KBM-7 (cell line): ENCODE results near the gene ALDH1A3.
A peak's percentile ranks its signal among the peaks of the same experiment; 100 is the strongest.

Source experiments
- DNase-seq: peaks from one replicate; pipeline ENCODE4 v3.0.0-alpha.2; 2015
- in situ Hi-C: fragments of 300-500 bp; cut with MboI; formaldehyde crosslinking; loops from 2 replicates; pipeline ENCODE4 v1.14.3; 2020; ENCODE audit warnings: low sequenced_read_pairs, low pct_unique_long_range_greater_than_20kb, mixed read lengths

Gene ALDH1A3

DNA sequence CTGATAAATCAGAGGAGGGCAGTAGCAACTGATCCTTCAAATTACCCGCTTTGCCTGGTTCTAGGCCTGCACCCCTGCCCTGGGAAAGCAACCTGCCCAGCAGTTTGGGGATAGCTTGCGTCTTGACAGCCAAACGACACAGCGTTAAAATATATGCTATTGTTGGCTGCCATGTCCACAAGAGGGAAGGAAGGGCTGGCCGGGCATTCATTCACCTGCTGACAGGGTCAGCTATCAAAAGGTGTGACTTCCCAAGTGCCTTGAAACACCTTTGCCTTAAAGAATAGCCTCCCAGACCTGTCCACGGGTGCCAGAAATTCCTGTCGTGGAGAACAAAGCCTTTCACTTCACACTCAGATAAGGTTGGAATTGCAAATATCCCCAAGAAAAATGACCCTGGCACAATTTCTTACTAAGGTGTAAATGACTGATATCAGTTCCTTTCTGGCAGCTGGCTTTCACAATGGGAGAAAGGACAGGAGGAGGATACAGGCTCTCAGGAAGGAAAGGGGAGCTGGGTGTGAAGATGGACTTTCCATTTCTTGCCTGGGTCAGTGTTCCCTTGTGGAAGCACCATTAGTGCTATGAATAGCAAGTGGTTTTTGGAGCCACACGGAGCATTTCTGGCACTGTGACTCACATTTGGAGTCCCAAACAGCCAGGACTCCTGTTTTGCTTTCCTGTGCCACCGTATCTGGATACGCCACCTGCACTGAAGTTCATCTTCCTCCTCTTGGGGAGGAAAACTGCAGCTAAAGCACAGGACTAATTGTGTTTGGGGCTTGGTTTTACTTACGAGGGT lies 19.2 kb downstream of the ALDH1A3 start:
- DNase-seq: no peak
- in situ Hi-C loops: no loop called here

DNA sequence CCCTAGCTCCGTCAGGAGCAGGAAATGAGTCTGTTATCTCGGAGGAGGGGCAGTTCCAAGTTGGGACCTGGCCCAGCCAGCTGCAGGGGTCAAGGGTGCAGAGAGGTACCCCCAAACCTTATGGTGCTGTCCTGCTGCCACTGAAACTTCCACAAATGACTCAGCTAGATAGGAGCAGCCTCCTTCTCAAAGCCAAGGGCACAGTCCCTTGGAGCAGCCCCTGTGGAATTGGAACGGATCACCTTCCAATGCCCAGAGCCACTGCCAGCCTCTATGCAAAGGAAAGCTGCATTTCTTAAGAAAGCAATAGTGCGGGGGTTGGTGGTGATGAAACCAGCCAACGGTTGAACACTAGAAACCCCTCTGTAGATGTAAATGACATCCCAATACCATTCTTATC lies 20.0 kb downstream of the ALDH1A3 start:
- in situ Hi-C loops: no loop called here
- DNase-seq: no peak

DNA sequence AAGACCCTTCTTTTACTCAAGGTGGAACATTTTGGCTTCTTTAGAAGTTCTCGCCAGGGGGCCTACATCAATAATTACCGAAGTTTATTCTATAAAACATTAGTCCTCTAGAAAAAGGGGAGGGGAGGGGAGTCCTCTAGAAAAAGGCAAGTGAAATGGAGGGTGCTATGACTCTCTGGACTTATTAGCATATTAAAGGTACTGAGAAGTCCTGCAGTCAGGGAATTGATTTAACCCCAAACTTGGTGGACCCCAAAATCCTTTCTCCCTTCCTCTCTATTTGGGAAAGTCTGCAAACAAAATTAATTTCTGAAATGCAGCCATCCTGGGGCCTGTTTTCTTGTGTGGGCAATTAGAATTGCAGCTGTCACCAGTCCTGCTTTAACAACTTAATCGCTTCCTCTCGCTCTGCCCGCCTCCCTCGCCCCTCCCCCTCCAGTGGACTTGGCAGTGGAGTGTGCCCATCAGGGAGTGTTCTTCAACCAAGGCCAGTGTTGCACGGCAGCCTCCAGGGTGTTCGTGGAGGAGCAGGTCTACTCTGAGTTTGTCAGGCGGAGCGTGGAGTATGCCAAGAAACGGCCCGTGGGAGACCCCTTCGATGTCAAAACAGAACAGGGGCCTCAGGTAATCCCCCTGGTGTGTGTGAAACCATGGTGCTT lies 20.6 kb downstream of the ALDH1A3 start:
- in situ Hi-C loops: no loop called here
- peak; percentile 30 for DNase-seq

DNA sequence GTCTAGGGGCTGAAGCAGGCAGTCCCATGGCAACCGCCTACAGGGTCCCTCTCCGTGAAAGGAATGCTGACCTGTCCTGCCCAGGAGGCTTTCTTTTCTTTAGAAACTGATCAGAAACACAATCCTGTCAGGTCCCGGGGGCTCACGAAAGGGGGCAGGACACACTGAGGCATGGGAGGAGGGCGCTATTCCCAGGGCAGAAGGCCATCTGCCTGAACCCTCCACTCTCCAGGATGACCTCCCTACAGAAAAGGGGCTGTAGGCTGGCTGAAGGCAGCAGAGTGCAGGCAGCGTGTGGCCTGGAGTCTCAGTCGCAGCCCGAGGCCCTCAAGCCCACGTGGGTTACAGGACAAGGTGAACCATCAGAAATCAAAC lies 21.2 kb downstream of the ALDH1A3 start:
- no peak for DNase-seq
- in situ Hi-C loops: no loop called here

DNA sequence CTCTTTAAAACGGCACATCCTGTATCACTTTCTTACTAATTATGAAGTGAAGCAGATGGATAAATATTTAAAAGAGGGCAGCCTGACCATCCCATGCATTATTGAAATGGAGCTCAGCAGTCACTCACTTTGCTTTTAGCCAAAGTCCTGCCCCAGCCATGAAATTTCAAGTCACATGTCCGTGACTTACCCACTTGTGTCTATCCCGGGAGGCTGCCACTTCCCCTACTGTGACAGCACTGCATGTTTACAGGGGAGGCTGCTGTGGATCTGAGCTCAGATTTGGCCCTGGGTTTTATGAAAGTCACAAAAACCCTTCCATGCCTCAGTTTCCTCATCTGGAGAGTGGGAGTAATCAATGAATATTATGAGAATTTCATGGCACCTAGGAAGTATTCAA lies 21.7 kb downstream of the ALDH1A3 start:
- no peak for DNase-seq
- in situ Hi-C loops: no loop called here

DNA sequence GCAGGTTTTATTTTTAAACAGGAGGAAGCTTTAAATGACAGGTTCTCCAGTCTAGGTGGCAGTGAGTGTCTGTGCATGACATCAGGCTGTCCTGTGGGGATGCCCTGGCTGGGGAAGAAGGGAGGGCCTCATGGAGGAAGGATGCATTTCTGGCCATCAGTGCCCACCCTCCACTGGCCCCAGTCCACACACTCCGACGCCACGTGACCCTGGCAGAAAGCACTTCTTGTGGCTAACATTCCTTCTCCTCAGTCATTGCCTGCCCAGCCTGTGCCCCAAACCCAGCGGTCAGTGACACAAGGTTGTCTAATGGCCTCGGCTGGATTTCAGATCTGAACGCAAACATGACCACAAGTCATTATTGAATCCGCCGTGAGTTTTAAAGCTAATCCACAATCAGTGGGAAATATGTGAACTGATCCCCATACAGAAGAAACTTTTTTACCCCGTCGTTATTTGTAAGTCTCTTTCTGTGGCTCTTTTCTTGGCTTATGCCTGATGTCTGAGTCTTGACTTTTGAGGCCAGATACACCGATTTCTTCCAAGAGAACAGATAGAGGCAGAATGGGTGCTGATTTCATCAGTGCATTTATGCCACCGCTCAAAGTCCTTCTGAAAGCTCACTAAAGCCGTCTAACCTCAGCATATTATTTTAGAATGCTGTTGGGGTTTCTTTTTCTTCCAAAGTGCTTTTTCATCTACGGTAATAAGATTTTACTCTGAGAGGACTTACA lies 22.2 kb downstream of the ALDH1A3 start:
- in situ Hi-C loops: no loop called here
- DNase-seq: no peak

DNA sequence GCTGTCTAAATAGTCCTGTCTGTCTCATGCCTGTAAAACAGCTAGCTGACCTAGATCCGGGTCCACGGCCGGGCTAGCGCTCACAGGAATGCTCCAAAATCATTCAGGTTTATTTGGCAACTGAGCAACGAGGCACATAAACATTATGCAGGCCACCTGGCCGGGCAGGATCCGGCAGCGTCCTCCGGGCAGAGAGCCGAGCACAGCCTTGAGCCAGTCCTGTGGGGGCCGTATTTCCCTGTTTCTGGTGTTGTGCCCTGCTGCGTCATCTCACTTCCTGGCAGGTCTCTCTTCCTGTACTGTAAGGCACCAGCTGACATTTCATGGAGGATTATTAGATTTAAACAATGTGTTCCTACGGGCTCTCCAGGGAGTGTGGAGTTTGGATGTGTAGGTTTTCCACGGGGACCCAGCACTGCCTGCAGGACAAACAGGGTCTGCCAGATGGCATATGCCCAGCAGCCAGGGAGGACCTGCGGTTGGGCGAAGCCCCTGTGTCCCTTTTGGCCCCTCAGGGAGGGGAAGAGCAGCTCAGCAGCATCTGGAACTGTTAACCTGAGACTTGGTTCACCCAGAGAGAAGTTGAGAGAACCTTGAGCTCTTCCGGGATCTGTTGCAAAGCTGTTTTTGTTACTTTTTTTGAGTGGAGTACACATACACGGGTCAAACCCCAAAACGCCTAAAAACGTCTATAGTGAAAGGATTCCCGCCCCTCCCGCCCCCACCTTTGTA lies 23.0 kb downstream of the ALDH1A3 start:
- in situ Hi-C loops: no loop called here
- DNase-seq: peak; percentile 72

DNA sequence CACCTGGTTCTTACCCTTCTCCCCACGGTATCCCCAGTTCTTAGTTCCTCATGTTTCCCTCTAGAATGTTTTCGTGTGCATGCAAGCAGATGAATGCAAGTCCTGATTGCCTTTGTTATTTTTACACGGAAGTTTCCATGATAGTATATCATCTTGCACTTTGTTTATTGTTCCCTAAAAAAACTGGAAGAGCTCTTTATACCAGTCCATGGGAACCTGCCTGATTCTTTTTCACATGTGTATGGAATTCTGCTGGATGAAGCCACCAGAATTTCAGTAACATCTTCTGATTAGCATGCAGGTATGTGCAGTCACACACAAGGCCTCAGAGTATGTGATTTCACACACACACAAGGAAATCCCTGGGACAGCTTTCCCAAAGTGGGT lies 23.5 kb downstream of the ALDH1A3 start:
- DNase-seq: no peak
- in situ Hi-C loops: no loop called here

DNA sequence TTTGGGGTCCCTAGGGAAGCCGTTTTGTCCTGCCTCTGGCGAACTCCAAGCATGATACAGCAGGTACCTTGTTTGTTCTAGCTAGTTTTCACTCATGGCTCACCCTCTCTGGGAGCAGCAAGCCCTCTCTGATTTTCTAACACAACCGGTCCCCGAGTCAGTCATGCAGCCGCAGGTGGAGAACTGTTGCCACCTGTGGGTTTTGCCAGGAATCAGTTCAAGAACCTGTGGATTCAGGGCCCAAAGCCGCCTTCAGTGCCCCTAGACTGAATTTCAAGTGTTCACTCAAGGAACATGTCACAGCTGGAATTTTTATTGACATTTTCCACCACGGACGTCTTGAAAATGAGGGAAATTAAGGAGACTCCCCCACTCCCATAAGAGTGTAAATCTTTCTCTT lies 26.2 kb downstream of the ALDH1A3 start:
- in situ Hi-C loops: no loop called here

DNA sequence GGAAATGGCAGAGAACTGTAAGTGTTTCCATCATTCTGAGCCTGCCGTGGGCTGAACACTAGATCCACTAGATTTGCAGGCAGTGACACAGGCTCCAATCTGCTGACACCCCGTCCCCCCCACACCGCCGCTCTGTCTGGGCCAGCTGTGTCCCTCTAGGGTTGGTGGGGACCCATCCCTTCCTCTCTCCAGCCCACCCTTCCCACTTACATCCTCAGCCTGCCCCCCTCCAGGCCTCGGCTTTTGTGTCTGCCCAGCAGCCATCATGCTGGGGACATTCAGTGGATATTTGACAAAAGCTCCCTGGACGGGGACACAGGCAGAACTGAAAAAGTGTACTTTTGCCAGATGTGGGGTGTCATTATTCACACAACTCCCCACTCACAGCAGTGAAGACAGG lies 28.8 kb downstream of the ALDH1A3 start:
- in situ Hi-C loops: no loop called here

More for the DNA sequence above, 26.2 kb downstream of the ALDH1A3 start:
- DNase-seq: no peak

DNA sequence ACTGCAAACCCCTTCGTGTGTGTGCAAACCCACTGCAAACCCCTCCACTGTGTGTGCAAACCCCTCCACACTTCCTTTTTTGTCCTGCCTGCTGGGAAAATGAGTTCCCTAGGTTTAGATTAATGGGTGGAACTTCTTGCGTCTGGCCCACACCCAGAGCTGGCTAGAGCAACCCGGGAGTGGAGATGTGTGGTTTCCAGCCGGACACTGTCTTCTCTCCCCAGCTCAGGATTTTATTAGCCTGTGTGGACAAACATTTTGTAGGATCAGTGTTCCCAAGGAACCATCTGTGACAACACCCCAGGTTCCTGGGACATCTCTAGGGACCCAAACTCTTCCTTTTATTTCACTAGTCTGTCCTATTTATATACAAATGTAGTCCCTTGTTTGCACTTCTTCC lies 29.9 kb downstream of the ALDH1A3 start:
- in situ Hi-C loops: no loop called here

More for the DNA sequence above, 28.8 kb downstream of the ALDH1A3 start:
- no peak for DNase-seq

DNA sequence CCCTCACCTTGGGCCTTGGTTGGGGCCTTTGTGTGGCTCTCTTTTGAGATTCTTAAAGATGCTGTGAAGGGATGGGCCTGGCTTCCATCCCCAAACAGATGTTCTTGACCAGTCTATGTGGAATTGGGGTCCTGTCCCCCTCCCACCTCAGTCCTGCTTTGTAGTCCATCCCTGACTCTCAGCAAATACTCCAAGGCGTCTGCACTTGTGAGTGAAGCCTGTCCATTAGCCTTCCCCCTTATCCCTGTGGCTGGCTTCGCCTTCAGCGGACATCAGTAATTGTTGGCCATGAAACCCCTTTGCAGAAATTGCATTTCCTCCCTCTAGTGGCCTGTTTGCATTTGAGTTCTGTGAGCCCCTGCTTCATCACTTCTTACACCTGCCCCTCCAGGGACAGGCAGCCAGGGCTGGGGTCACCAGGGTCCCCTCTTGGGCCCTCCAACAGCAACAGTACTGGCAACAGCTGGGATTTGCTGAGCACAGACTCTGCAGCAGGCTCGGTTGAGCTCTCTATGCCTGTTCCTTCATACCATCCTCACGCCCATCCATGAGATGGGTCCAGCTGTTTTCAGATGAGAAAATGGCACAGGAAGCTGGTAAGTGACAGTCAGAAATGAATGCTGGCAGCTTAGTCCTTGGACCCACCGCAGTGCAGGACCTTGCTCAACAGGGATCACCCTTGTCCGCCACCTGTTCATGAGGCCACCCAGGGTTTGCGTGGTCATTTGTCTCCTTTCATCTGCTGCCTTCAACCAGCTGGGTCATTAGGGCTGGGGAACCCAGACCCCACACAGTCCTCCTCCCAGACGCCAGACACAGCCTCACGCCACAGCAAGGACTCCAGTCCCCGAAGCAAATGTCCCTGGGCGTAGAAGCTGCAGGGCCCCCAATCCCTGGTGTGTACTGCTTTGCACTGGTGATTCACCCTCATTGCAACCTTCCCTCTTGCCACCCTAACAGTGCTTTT lies 30.6 kb downstream of the ALDH1A3 start:
- DNase-seq: no peak
- in situ Hi-C loops: no loop called here

More for the DNA sequence above, 29.9 kb downstream of the ALDH1A3 start:
- no peak for DNase-seq

DNA sequence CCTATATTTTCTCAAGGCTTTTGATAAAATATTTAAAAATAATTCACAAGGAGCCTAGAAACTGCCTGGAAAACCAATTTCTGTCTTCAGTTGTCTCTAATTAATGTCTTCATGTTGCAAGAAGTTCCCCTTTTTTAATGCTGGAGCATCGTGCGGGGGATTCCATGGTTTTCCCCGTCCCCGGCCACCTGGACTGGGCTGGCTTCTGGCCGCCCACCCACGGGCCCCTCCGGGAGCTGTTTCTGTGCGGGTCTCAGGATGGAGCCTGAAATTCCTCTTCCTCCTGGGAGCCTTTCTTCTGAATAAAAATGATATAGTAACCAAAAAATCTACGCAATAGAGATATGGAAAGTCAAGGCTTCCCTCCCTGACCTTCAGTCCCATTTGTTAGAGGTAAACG lies 31.5 kb downstream of the ALDH1A3 start:
- DNase-seq: no peak
- in situ Hi-C loops: no loop called here

DNA sequence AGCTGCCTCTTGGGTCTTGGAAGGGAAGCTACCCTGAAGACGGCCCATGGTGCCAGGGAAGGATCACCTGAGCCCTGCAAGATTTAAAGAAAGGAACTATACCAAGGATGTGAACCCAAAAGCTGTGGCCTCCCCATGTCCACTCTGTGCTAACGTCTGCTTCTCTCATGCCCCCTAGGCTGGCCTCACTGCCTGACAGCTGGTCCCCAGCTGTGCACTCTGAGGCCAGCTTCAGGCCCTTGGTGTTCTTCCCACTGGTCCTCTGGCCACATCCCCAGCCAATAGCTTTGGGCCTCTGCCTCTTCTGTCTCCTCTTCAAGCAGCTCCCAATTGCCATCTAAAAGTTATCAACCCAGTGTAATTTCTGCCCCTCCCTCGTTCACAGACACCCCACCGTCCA lies 34.3 kb downstream of the ALDH1A3 start:
- no peak for DNase-seq
- in situ Hi-C loops: no loop called here

DNA sequence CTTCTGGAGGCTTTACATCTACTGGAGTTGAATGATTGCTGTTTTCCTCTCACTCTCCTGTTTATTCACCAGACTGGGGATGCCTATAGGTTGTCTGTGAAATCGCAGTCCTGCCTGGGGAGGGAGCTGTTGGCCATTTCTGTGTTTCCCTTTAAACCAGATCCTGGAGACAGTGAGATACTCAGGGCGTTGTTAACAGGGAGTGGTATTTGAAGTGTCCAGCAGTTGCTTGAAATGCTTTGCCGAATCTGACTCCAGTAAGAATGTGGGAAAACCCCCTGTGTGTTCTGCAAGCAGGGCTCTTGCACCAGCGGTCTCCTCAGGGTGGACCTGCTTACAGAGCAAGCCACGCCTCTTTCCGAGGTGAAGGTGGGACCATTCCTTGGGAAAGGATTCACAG lies 35.2 kb downstream of the ALDH1A3 start:
- in situ Hi-C loops: no loop called here
- DNase-seq: no peak

DNA sequence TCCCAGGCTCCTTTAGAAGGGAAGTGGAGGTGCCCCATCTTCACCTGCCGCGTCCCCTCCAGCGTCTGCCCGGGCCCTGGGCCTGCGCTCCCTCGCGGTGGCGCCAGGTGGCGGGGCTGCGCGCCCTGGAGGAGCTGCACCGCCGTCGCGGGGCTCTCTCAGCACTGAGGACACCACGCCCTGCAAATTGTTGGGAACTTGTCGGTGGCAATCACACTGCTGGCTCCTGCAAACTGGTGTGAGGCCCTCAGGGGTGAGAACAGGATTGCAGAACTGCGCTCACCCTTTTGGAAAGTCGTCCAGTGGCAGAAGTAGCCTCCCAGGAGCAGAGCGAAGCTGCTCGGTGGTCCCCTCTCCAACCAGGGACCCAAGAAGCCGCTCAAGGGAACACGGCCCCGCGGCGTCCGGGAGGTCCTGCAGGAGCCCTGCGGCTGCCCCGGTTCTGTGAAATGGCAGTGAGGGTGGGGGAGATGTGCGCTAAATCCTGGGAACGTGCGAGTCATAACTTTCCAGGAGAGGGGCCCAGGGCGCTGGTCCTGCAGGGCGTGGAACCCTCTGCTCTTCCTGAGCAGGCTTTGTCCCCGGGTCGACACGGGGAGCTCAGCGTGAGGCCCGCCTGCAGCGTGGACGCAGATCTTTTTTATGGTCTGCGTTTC lies 38.5 kb downstream of the ALDH1A3 start:
- DNase-seq: peak; percentile 89
- in situ Hi-C loops: no loop called here

DNA sequence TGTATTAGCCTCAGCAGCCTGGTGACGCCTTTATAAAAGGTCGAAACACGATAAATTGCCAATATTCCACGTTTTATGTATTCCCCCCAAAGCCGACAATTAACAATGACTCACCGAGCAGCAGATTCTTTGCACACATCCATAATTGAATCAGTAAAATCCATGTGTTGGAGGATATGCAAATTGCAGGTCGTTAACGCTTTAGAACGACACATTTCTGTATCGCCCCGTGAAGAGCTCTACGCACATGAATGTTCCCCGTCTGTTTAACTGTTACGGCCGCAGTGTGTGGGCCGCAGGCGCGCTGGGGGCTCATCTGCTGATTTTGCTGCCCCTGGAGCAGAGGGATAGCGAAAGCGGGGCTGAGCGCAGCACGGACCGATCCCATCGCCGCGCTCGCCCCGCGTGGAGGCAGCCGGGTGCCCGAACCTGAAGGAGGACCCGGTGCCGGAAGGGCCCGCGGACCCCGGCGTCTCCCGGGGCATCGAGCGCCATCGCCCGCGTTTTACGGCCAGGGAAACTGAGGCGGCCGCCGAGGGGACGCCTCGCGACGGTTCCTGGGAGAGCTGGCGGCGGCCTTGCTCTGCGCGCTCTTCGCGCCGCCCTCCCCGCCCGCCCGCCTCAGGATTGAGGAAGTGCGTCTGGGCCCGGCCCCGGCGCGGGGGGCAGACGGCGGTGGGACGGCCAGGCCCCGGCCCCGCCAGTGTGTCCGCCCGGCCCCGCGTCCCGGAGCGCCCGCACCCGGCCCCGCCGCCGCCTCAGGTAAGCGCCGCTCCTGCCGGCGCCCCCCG lies 39.3 kb downstream of the ALDH1A3 start, which contains the start of gene LRRK1:
LRRK1 (plus strand) TSS at position 668 of the 791 bp plus-strand sequence. CDS start 5,276 bp downstream, outside the sequence.
- in situ Hi-C loops: no loop called here
- DNase-seq: peak; percentile 73
